ENCODE results near the gene ZCCHC7.

DNA sequence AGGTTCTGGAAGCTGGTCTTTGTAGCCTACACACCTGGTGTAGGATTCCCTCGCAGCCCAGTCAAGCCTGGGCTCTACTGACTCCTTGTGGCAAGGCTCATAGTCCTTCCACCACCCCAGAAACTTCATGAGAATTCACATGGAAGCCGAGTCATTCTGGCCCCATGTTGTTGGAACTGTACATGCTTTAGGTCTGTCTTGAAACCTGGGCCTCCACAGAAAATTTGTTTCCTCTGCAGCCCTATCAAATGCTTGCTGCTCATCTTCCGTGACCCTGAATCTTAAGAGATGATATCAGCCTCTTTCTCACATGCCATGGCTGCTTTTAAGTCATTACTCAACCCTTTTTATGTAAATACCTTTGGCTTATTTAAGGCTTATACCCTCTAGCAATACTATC is 188.8 kb downstream of the ZCCHC7 start:
- TF ChIP-seq EZH2 (IDR thresholded peaks at IDR 0.05; ENCODE audit: borderline replicate concordance, low read depth, low read length, severe bottlenecking) (no peak), CTCF (IDR thresholded peaks at IDR 0.05; ENCODE audit: extremely low read depth in 1 of 2, insufficient read depth in 1 of 2, low read depth in 1 of 2, low read length in 2 of 2) (peak; percentile 13 to 18), POLR2AphosphoS5 (IDR thresholded peaks at IDR 0.05; ENCODE audit: insufficient read depth, low read depth, low read length) (no peak), POLR2A (IDR thresholded peaks at IDR 0.05; ENCODE audit: low read depth, low read length) (no peak)
